OCI-LY1 (cell line): Measurements from ENCODE around the gene C1QTNF9B.

ENCODE experiments used
- EZH2 ChIP-seq: fragments of 200-600 bp; sonication (generic), shearing (Covaris generic); IDR thresholded peaks from 2 replicates; pipeline ENCODE4 v1.8.0; 2017; ENCODE audit warnings: borderline replicate concordance, mixed run types, mild to moderate bottlenecking, antibody characterized with exemption, low read length, moderate library complexity, mixed read lengths
- TF ChIP-seq, protein P1 (sequence below): fragments of 200-600 bp; sonication (generic), shearing (Covaris generic); IDR thresholded peaks from 2 replicates; pipeline ENCODE4 v1.5.1; 2017; ENCODE audit warnings: mild to moderate bottlenecking, antibody characterized with exemption, low read length, moderate library complexity, mixed read lengths

DNA sequence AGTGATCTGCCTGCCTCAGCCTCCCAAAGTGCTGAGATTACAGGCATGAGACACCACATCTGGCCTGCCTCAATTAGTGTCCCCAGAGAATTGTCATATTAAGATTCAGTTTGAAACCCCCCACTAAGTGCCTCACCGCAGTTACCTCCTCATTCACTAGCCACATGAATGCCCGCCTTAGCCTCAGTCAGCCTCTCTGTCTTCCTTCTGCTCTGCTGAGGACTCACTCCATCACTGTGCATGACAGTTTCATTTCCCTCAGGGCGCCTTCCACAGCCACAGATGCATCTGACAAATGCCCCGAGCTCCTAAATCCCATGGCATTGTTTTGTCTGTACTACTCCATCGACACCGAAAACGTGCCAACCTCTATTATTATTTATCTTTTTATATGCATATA, 31.4 kb downstream of the C1QTNF9B start:
- TF ChIP-seq, protein P1, sequence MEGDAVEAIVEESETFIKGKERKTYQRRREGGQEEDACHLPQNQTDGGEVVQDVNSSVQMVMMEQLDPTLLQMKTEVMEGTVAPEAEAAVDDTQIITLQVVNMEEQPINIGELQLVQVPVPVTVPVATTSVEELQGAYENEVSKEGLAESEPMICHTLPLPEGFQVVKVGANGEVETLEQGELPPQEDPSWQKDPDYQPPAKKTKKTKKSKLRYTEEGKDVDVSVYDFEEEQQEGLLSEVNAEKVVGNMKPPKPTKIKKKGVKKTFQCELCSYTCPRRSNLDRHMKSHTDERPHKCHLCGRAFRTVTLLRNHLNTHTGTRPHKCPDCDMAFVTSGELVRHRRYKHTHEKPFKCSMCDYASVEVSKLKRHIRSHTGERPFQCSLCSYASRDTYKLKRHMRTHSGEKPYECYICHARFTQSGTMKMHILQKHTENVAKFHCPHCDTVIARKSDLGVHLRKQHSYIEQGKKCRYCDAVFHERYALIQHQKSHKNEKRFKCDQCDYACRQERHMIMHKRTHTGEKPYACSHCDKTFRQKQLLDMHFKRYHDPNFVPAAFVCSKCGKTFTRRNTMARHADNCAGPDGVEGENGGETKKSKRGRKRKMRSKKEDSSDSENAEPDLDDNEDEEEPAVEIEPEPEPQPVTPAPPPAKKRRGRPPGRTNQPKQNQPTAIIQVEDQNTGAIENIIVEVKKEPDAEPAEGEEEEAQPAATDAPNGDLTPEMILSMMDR = no peak
- TF ChIP-seq EZH2 = no peak
